Ramos (cell line): Measurements from ENCODE around the gene UBAP1L.
"Not testable (repeated sequence)": the region's sequence is repeated elsewhere in the genome, so short reads cannot be mapped to it uniquely, and the experiment has no call there.

Source experiments
- in situ Hi-C: fragments of 300-500 bp; cut with MboI; formaldehyde crosslinking; loops from one replicate; pipeline ENCODE4 v1.14.3; 2022; ENCODE audit warnings: low sequenced_read_pairs; ENCODE audit not compliant: unreplicated experiment

The UBAP1L gene

GRCh38 chr15:65085990-65086679 is 28.9 kb downstream of the UBAP1L start:
- in situ Hi-C loops, result no loop called here

DNA sequence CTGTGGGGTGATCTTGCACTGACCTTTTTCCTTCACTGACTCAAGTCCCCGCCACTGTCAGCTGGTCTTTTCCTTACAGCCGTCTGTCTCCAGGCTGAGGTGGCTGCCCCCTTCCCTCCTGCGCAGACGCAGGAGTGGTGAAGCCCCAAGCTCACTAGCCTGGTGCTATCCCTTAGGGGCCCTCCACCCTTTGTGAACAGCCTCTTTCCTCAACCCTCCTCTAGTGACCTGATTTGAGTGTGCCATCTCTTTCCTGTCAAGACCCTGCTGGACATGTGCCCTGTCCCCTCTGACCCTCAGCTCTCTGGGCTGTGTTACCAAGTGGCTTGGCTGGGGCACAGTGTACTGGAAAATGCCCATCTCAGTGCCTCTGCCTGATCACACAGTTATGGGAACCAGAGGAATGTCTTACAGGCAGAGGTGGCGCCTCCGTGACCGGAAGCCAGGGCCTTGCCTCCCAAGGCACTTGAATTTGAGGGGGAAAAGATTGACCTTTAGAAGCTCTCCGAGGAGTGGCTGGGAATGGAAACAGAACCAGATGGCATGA is 29.7 kb downstream of the UBAP1L start:
- in situ Hi-C loops, result no loop called here

DNA sequence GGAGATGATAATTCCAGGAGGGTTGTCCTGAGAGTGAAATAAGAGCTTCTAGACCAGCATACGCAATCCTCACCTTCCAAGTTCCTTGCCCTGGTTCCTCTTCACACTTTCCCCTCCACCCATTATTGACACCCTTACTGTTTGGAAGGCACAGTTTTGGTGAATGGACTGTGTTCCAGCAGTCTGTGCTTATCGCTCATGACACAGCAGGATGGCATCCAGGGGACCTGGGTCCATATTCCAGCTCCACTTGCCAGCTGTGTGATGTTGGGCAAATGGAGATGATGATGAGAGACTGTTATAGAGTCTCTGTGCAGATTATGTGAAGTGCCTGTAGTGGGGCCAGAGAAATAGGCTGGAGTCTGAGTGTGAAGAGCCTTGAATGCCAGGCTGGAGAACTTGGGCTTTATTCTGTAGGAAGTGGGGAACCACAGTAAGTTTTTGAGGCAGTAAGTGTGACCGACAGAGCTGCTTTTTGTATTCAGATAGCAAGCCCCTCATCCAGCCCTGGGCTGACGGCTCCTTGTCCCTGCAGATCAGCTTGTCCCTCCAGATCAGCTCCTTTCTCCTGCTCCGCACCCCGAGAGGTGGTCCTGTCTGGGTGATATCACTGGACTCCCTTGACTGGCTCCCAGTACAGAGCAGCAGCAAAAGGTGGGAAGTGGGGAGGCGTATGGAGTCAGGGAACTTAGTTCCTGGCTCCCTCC is 30.3 kb downstream of the UBAP1L start:
- in situ Hi-C loops, result no loop called here

DNA sequence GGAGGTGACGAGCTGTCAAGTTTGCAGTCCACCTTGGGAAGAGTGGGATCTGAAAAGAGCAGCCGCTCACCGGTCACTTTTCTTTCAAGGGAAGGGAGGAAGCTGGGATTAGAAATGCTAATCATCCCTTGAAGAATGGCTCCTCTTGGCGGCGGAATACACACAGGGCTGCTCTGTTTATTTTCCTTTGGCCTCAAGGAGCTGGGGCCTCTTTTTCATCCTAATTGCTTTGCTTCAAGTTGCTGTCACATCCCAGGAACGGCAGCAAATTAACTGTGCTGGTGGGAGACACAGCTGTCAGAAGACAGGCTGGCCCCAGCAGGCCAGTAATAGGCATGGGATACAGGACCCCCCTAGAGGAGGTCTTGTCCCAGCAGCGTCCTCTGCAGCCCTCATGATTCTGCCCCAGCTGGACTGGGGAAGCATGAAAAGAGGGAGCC is 31.7 kb downstream of the UBAP1L start:
- in situ Hi-C loops, result no loop called here

DNA sequence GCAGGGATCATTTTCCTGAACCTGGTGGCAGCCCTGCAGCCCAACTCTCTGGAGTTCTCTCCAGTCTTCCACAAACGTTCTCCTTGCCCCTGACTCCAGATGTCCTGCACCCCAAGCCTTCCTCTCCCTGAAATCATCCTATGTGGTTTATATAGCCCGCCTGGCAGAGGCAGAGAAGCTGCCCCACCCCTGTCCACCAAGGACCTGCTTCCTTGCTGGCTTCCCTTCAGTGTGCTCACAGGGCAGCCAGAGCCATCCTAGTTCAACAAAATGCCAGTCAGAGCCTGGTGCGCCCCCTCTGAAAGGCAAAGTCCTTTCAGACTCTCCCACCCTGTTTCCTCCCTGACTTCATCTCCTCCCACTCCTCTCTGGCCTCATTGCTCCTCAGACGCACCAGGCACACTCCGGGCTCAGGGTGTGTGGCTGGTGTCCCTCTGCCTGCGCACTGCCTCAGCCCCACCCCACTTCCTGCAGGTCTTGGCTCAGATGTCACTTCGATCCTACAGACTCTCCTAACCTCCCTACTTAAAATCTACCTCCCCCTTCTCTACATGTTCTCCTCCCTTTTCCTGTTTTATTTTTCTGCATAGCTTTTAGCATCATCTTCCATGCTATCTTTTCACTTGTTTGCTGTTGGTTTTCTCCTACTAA is 32.6 kb downstream of the UBAP1L start:
- in situ Hi-C loops, result no loop called here

DNA sequence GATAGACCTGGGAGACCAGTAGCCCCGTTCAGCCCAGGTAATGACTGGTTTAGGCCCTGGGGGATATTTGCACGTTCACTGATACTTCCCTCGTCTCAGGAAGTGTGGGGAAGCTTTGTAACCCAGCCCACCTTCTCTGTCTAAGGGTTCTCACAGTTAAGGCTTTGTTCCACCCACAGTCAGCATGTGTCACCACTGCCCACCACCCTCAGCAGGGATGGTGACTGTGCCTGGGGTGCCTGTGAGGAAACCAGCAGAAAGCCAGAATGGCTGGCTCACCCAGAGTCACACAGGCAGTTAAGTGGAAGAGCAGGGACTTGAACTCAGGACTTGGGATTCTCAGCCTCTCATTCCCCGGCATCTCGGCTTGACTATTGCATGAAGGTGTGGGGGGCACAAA is 33.2 kb downstream of the UBAP1L start:
- in situ Hi-C loops, result no loop called here

- in situ Hi-C loops, result no loop called here
These were observed 33.7 kb downstream of the UBAP1L start for GRCh38 chr15:65081270-65081669.

GRCh38 chr15:65079580-65079979 is 35.4 kb downstream of the UBAP1L start:
- in situ Hi-C loops, result no loop called here

- in situ Hi-C loops, result no loop called here
These were observed 37.0 kb downstream of the UBAP1L start for GRCh38 chr15:65077981-65078352.

DNA sequence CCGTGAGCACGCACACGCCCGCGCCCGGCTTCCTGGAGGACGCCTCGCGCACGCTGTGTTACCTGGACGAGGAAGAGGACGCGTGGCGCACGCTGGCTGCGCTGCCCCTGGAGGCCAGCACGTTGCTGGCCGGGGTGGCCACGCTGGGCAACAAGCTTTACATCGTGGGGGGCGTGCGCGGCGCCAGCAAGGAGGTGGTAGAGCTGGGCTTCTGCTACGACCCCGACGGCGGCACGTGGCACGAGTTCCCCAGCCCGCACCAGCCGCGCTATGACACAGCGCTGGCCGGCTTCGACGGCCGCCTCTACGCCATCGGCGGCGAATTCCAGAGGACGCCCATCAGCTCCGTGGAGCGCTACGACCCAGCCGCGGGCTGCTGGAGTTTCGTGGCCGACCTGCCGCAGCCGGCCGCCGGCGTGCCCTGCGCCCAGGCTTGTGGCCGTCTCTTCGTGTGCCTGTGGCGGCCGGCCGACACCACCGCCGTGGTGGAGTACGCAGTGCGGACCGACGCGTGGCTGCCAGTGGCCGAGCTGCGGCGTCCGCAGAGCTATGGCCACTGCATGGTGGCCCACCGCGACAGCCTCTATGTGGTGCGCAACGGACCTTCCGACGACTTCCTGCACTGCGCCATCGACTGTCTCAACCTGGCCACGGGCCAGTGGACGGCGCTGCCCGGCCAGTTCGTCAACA is 37.6 kb downstream of the UBAP1L start:
- in situ Hi-C loops, result no loop called here

- in situ Hi-C loops, result no loop called here
These were observed 38.3 kb downstream of the UBAP1L start, which contains the start of gene KBTBD13 for GRCh38 chr15:65076486-65077290. KBTBD13 (plus strand) TSS chr15:65076746; CDS start chr15:65076816, 70 bp downstream.

DNA sequence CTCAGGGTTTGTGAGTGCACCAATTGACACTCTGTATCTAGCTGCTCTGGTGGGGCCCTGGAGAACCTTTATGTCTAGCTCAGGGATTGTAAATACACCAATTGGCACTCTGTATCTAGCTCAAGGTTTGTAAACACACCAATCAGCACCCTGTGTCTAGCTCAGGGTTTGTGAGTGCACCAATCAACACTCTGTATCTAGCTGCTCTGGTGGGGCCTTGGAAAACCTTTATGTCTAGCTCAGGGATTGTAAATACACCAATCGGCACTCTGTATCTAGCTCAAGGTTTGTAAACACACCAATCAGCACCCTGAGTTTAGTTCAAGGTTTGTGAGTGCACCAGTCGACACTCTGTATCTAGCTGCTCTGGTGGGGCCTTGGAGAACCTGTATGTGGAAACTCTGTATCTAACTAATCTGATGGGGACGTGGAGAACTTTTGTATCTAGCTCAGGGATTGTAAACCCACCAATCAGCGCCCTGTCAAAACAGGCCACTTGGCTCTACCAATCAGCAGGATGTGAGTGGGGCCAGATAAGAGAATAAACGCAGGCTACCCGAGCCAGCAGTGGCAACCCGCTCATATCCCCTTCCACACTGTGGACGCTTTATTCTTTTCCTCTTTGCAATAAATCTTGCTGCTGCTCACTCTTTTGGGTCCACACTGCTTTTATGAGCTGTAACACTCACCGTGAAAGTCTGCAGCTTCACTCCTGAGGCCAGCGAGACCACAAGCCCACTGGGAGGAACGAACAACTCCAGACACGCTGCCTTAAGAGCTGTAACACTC is 39.2 kb downstream of the UBAP1L start:
- in situ Hi-C loops, result not testable (repeated sequence)

DNA sequence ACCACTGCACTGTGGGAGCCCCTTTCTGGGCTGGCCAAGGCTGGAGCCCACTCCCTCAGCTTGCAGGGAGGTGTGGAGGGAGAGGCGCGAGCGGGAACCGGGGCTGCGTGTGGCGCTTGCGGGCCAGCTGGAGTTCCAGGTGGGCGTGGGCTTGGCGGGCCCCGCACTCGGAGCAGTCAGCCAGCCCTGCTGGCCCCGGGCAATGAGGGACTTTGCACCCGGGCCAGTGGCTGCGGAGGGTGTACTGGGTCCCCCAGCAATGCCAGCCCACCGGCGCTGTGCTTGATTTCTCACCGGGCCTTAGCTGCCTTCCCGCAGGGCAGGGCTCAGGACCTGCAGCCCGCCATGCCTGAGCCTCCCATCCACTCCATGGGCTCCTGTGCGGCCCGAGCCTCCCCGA is 40.1 kb downstream of the UBAP1L start:
- in situ Hi-C loops, result not testable (repeated sequence)

- in situ Hi-C loops, result no loop called here
These were observed 42.4 kb downstream of the UBAP1L start for GRCh38 chr15:65072617-65073016.

GRCh38 chr15:65072027-65072426 is 43.0 kb downstream of the UBAP1L start:
- in situ Hi-C loops, result no loop called here

- in situ Hi-C loops, result no loop called here
These were observed 43.6 kb downstream of the UBAP1L start for GRCh38 chr15:65071381-65071811.

GRCh38 chr15:65069779-65070546 is 45.0 kb downstream of the UBAP1L start:
- in situ Hi-C loops, result no loop called here

- in situ Hi-C loops, result no loop called here
These were observed 45.8 kb downstream of the UBAP1L start for GRCh38 chr15:65069179-65069578.
